Tibial nerve (tissue), 4 donors: Measurements from ENCODE around the gene ANKRD44.

Experiments
- EP300 ChIP-seq, 2 donors: sonication (generic); formaldehyde crosslinking; IDR thresholded peaks; one replicate each; pipeline ENCODE4 v1.6.1; 2017; ENCODE audit warnings: antibody characterized with exemption in 2 of 2, mild to moderate bottlenecking in 1 of 2
- POLR2A ChIP-seq, 2 donors: fragments of 450-650 bp; IDR thresholded peaks; one replicate each; pipeline ENCODE4 v1.6.1; 2017; ENCODE audit warnings: antibody characterized with exemption in 2 of 2, mild to moderate bottlenecking in 2 of 2, moderate library complexity in 2 of 2
- TF ChIP-seq, protein P1 (sequence below), 5 experiments: fragments of 200-600 bp in 3 of 5; fragments of 450-650 bp in 2 of 5; sonication (generic) in 3 of 5; IDR thresholded peaks; one replicate each; pipeline ENCODE4 v1.5.1; 2016 to 2019; ENCODE audit warnings: antibody characterized with exemption in 5 of 5, mild to moderate bottlenecking in 3 of 5, moderate library complexity in 2 of 5

DNA sequence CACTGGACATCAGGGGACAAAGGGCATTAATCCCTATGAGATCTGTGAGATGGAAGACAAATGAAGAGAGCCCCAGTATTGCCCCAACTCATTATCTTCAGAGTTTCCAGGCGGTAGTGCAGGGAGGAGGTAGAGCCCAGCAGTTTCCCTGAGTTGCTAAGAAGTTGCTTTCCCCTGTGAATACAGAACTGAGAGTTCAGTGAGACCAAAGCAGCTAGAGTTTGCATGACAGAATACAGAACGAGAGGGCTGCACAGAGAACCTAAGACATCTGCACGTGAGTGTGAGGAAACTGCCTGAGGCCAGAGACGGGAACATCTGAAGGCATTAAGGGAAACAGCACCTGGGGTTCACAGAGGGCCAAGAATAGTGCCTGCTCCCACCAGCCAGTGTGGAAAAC, 366.0 kb downstream of the ANKRD44 start:
- TF ChIP-seq, protein P1, sequence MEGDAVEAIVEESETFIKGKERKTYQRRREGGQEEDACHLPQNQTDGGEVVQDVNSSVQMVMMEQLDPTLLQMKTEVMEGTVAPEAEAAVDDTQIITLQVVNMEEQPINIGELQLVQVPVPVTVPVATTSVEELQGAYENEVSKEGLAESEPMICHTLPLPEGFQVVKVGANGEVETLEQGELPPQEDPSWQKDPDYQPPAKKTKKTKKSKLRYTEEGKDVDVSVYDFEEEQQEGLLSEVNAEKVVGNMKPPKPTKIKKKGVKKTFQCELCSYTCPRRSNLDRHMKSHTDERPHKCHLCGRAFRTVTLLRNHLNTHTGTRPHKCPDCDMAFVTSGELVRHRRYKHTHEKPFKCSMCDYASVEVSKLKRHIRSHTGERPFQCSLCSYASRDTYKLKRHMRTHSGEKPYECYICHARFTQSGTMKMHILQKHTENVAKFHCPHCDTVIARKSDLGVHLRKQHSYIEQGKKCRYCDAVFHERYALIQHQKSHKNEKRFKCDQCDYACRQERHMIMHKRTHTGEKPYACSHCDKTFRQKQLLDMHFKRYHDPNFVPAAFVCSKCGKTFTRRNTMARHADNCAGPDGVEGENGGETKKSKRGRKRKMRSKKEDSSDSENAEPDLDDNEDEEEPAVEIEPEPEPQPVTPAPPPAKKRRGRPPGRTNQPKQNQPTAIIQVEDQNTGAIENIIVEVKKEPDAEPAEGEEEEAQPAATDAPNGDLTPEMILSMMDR (IDR thresholded peaks at IDR 0.05), result no peak
- no peak for TF ChIP-seq POLR2A (IDR thresholded peaks at IDR 0.05)
- no peak for TF ChIP-seq EP300 (IDR thresholded peaks at IDR 0.05)
